ENCODE results near the gene RRP1B.

RRP1B gene

GRCh38 chr21:43658769-43659135 lies 608 bp upstream of the RRP1B start:
- no peak for TF ChIP-seq POLR2AphosphoS5 (IDR thresholded peaks at IDR 0.05; ENCODE audit: low read depth, low read length)
- TF ChIP-seq REST (IDR thresholded peaks at IDR 0.05; ENCODE audit: insufficient read depth in 1 of 2, low read depth in 2 of 2, low read length in 2 of 2): no peak
- TF ChIP-seq TAF1 (IDR thresholded peaks at IDR 0.05; ENCODE audit: borderline replicate concordance, insufficient read depth, low read length): no peak
- no peak for TF ChIP-seq SIN3A (IDR thresholded peaks at IDR 0.05; ENCODE audit: borderline replicate concordance, insufficient read depth, low read length)
- TF ChIP-seq FOXP2 (optimal IDR thresholded peaks at IDR 0.05; ENCODE audit: borderline replicate concordance, extremely low read depth, extremely low read length, insufficient read depth): no peak

GRCh38 chr21:43662286-43662685 lies 2.9 kb downstream of the RRP1B start:
- no peak for TF ChIP-seq SIN3A (IDR thresholded peaks at IDR 0.05; ENCODE audit: borderline replicate concordance, insufficient read depth, low read length)
- TF ChIP-seq TAF1 (IDR thresholded peaks at IDR 0.05; ENCODE audit: borderline replicate concordance, insufficient read depth, low read length): no peak
- no peak for TF ChIP-seq FOXP2 (optimal IDR thresholded peaks at IDR 0.05; ENCODE audit: borderline replicate concordance, extremely low read depth, extremely low read length, insufficient read depth)
- no peak for TF ChIP-seq POLR2AphosphoS5 (IDR thresholded peaks at IDR 0.05; ENCODE audit: low read depth, low read length)
- TF ChIP-seq REST (IDR thresholded peaks at IDR 0.05; ENCODE audit: insufficient read depth in 1 of 2, low read depth in 2 of 2, low read length in 2 of 2): no peak

- TF ChIP-seq POLR2AphosphoS5 (IDR thresholded peaks at IDR 0.05; ENCODE audit: low read depth, low read length) (no peak), SIN3A (IDR thresholded peaks at IDR 0.05; ENCODE audit: borderline replicate concordance, insufficient read depth, low read length) (no peak), TAF1 (IDR thresholded peaks at IDR 0.05; ENCODE audit: borderline replicate concordance, insufficient read depth, low read length) (no peak), FOXP2 (optimal IDR thresholded peaks at IDR 0.05; ENCODE audit: borderline replicate concordance, extremely low read depth, extremely low read length, insufficient read depth) (no peak), REST (IDR thresholded peaks at IDR 0.05; ENCODE audit: insufficient read depth in 1 of 2, low read depth in 2 of 2, low read length in 2 of 2) (no peak)
These were observed 3.7 kb downstream of the RRP1B start for GRCh38 chr21:43663033-43663432.

GRCh38 chr21:43664358-43664757 lies 5.0 kb downstream of the RRP1B start:
- TF ChIP-seq REST (IDR thresholded peaks at IDR 0.05; ENCODE audit: insufficient read depth in 1 of 2, low read depth in 2 of 2, low read length in 2 of 2) (no peak), FOXP2 (optimal IDR thresholded peaks at IDR 0.05; ENCODE audit: borderline replicate concordance, extremely low read depth, extremely low read length, insufficient read depth) (no peak), POLR2AphosphoS5 (IDR thresholded peaks at IDR 0.05; ENCODE audit: low read depth, low read length) (no peak), TAF1 (IDR thresholded peaks at IDR 0.05; ENCODE audit: borderline replicate concordance, insufficient read depth, low read length) (no peak), SIN3A (IDR thresholded peaks at IDR 0.05; ENCODE audit: borderline replicate concordance, insufficient read depth, low read length) (no peak)

- TF ChIP-seq POLR2AphosphoS5 (IDR thresholded peaks at IDR 0.05; ENCODE audit: low read depth, low read length) (no peak), TAF1 (IDR thresholded peaks at IDR 0.05; ENCODE audit: borderline replicate concordance, insufficient read depth, low read length) (no peak), REST (IDR thresholded peaks at IDR 0.05; ENCODE audit: insufficient read depth in 1 of 2, low read depth in 2 of 2, low read length in 2 of 2) (no peak), FOXP2 (optimal IDR thresholded peaks at IDR 0.05; ENCODE audit: borderline replicate concordance, extremely low read depth, extremely low read length, insufficient read depth) (no peak), SIN3A (IDR thresholded peaks at IDR 0.05; ENCODE audit: borderline replicate concordance, insufficient read depth, low read length) (no peak)
These were observed 6.5 kb downstream of the RRP1B start for GRCh38 chr21:43665879-43666278.

Data from PFSK-1 (cell line).